DMS53 treated with DMSO at 0.1 percent for 48 hours (cell line): ENCODE results near the gene ARRDC5.
"Not testable (repeated sequence)": the region's sequence is repeated elsewhere in the genome, so short reads cannot be mapped to it uniquely, and the experiment has no call there.

Experiments used
- DNase-seq: peaks from one replicate; lab custom pipeline; 2025; ENCODE audit not compliant: unreplicated experiment; lab: John Stamatoyannopoulos, UW

ARRDC5 gene

DNA sequence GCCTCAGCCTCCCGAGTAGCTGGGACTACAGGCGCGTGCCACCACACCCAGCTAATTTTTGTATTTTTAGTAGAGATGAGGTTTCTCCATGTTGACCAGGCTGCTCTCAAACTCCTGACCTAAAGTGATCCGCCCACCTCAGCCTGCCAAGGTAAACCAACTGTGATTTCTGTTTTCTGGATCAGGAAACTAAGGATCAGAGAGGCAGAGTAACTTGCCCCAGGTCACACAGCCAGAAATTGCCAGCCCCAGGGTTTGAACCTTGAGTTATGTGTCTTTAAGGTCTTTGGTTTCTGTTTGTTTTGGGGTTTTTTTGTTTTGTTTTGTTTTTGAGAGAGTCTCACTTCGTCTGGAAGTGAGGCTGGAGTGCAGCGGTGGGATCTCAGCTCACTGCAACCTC lies 31.0 kb downstream of the ARRDC5 start:
- no peak for DNase-seq

DNA sequence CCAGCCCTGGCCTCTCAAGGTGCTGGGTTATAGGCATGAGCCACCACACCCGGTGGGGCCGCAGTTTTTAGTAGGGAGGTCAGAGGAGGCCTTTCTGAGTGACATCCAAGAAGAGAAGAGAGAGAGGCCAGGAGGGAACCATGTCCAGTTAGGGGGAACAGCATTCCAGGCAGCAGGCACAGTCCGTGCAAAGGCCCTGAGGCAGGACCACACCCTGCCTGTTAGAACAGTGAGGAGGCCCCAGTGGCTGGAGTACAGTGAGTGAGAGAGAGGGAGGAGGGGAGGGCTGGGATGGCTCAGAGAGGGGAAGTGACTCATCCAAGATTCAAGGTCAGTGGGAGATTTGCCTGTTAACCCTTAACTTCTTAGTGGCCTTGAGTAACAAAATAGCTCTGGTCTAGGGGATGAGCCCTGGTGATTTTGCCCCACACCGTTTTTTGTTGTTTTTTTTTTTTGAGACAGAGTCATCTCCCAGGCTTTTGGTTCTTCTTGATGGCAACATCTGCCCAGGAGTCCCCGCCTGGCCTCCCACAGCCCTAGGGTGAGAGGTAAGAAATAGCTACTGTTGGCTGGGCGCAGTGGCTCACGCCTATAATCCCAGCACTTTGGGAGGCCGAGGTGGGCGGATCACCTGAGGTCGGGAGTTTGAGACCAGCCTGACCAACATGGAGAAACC lies 32.5 kb downstream of the ARRDC5 start:
- peak; percentile 10 for DNase-seq

DNA sequence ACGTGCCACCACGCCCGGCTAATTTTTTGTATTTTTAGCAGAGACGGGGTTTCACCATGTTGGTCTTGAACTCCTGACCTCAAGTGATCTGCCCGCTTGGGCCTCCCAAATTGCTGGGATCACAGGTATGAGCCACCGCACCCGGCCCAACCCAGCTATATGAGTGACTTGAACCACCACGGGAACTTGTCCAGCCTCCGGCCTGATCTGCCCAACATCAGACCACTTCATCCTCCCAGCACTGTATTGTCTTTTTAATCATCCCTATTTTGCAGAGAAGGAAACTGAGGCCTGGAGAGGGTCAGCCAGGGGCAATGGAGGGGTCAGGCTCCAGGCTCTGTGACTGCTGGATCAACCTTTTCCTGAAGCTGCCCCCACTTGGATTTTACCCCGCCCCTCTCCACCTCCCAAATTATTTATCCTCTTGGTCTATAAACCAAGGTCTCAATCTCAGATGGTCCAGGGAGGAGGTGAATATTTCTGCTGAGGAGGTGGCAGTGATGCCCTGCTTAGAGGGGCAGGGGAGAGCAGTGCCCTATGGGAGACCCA lies 34.3 kb downstream of the ARRDC5 start:
- no peak for DNase-seq

DNA sequence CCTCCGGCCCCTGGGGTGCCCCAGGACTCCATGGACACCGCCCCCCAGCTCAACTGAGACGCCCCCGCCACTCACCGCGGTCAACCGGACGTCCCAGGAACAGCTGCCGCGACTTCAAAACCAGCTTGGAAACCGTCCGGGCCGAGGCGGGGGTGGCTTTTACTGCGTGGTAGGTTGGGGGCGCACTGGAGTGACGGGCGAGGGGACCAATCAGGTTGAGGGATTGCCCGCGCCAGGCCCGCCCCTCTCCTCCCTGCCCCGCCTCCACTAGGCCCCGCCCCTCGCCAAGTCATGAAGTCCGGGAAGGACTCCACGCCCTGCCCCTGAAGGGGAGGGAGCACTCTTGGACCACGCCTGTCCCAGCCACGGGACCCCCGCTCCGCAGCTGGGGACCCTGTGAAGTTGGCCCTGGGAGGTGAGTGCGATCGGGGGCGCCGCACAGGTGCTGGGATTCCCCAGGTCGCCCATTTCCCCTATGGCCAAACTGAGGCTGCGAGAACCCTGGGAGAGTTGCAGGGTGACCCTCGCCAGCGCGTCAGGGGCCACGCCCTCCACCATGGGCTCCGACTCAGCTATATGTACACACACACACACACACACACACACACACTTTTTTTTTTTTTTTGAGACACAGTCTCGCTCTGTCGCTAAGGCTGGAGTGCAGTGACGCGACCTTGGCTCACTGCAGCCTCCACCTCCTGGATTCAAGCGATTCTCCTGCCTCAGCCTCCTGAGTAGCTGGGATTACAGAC lies 35.0 kb downstream of the ARRDC5 start, which contains the start of gene PLIN3:
PLIN3 (minus strand) TSS at position 134 of the 752 bp plus-strand sequence. CDS start 6,273 bp downstream, outside the sequence.
- DNase-seq = peak; percentile 48

DNA sequence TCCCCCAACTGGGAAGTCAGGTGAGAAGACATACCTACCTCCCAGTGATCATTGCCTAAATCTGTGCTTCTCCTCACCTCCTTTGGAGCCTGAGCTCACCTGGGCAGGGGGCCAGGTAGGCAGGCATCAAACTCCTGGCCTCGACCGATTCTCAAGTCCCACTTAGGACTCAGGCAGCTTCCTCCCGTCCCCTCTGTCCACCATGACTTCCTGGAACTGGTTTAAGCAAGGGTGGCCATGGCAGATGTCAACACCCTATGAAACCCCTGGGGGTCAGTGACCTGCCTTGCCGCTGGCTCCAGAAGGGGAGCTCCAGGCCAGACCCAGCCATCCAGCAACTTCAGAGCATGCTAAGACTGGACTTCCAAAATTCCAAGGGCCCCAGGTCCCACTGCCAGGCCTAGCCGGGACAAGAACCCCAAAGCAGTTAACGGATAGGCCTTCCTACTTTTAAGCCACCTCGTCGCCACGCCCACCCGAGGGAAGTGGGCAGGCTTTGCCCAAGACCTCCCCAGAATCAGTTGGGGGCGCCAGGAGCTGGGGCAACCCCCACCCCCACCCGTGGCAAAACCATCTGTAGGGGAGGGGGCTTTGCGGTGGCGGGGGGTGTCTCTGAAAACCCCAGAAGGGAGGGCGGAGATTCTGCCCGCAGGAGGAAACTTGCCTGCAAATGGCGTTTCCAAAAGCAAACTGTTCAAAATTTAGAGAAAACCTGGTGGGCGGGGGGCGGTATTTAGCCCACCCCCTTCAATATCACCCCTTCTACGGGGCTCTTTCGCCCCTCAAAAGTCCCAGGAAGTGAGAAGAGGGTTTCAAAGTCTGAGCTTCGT lies 35.9 kb downstream of the ARRDC5 start:
- no peak for DNase-seq

DNA sequence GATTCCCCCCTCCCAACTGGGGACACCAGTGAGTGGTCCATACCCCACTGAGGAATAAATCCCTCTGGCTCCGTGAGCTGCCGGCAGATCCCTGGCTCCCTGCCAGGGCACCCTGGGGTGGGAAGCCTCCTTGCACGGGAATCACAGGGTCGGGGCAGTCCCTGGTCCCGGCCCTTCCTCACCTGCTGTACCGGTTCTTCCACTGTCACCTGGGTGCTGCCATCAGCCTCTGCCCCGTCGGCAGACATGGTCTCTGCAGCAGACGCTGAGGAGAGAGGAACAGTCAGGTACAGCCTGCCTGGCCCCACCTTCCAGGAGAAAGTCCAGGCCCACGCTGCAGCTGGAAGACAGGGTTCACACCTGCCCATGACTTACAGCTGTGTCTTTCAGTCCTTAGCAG lies 41.5 kb downstream of the ARRDC5 start:
- DNase-seq = peak; percentile 86

DNA sequence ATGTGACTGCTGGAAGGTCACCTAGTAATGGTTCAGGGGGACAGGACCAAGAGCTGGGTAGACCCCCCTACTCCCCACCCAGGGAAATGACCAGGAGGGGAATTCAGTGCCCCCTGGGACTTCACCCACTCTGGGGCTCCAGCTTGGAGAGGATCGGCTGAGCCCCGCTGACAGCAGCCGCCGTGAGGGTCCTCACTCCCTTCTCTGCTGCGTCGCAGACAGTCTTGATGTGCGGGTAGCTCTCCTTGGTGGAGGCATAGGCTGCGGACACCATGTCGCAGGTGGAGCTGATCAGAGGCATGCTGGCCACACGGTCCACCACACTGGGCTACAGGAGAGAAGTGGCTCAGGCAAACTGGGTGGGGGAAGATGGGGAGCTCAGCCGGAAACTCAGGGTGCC lies 43.0 kb downstream of the ARRDC5 start:
- DNase-seq = no peak

DNA sequence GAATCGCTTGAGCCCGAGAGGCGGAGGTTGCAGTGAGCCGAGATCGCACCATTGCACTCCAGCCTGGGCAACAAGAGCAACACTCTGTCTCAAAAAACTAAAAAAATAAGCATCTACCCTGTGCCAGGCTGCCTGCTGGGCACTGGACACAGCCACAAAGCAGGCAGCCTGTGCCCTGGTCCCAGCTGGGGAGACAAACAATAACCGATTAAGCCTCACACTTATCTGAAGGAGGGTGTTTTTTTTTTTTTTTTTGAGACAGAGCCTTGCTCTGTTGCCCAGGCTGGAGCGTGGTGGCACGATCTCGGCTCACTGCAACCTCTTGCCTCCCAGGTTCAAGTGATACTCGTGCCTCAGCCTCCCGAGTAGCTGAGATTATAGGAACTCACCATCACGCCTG lies 46.2 kb downstream of the ARRDC5 start:
- not testable (repeated sequence) for DNase-seq

DNA sequence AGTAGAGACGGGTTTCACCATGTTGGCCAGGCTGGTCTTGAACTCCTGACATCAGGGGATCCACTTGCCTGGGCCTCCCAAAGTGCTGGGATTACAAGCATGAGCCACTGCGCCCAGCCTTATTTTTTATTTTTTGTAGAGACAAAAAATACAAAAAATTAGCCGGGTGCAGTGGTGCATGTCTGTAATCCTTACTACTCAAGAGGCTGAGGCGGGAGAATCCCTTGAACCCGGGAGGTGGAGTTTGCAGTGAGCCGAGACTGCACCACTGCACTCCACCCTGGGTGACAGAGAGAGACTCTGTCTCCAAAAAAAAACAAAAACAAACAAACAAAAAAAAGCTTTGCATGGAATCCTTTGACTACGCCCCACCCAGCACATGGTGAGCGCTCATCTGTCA lies 49.2 kb downstream of the ARRDC5 start:
- DNase-seq = not testable (repeated sequence)

DNA sequence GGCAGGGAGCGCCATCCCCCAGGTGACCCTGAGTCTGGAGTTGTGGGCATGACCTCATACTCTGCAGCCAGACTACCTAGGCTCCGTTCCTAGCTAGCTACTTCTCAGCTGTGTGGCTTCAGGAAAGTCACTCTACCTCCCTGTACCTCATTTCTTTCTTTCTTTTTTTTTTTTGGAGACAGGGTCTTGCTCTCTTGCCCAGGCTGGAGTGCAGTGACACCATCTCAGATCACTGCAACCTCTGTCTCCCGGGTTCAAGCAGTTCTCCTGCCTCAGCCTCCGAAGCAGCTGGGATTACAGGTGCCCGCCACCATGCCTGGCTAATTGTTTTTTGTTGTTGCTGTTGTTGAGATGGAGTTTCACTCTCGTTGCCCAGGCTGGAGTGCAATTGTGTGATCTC lies 50.2 kb downstream of the ARRDC5 start:
- DNase-seq = no peak

DNA sequence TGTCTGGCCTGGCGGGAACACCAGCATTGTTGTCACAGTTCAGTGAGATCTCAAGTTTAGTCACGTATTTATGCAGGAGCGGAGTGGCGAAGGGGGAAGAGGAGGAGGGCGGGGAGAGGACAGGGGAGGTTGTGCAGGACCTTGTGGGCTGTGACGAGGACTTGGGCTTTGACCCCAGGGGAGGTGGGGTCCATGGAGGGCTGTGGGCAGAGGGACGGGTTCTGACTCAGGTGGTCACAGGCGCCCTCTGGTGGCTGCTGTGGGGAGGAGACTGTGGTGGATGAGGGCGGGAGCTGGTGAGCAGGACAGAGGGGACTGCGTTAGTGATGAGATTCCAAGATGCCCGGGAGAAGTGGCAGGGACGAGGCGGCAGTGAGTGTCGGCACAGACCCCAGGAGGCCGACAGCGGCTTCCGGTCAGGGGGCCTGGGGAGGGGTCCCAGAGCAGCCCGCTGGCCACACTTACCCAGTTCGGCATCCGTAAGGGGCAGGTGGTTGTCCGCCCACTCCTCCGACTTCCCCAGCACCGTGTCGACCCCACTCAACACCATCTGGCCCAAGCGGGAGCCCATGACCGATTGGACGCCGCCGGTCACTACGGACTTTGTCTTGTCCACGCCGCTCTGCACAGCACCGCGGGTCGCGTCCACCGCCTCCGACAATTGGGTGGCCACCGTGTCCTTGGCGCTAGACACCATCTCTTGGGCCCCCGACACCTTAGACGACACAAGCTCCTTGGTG lies 51.0 kb downstream of the ARRDC5 start:
- DNase-seq = peak; percentile 55

DNA sequence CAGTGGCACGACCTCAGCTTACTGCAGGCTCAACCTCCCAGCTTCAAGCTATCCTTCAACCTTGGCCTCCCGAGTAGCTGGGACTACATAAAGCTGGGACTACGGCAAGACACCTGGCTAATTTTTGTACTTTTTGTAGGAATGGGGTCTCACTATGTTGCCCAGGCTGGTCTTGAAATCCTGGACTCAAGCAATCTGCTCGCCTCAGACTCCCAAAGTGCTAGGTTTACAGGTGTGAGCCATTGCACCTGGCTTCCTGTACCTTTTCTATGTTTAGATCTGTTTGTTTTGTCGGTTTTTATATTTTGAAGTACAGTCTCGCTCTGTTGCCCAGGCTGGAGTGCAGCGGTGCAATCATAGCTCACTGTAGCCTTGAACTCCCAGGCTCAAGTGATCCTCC lies 53.7 kb downstream of the ARRDC5 start:
- peak; percentile 28 for DNase-seq

DNA sequence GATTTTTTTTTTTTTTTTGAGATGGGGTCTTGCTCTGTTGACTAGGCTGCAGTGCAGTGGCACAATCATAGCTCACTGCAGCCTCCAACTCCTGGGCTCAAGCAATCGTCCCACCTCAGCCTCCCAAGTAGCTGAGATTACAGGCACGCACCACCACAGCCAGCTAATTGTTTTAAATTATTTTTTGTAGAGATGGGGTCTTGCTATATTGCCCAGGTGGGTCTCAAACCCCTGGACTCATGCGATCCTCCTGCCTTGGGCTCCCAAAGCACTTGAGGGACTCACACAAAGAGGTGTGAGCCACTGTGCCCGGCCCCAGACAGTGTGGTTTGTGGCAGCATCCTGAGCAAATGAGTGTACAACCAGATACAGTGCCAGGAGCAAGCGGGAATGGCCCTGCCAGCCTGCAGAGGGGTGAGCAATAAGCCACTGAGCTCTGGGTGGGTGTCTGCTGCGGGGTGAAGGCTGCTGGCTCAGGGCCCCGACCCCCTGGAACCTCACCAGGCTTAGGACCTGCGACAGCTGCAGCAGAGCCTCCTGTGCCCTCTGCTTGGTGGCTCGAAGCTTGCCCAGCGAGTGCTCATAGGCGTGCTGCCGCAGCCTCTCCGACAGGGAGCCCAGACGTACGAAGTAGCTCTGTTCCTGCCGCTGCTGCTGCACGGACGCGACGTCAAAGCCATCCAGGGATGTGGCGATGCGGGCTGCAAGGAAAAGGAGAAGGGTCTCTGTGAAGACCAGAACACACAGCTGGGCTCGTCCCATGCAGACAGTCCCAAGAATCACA lies 55.3 kb downstream of the ARRDC5 start:
- no peak for DNase-seq

DNA sequence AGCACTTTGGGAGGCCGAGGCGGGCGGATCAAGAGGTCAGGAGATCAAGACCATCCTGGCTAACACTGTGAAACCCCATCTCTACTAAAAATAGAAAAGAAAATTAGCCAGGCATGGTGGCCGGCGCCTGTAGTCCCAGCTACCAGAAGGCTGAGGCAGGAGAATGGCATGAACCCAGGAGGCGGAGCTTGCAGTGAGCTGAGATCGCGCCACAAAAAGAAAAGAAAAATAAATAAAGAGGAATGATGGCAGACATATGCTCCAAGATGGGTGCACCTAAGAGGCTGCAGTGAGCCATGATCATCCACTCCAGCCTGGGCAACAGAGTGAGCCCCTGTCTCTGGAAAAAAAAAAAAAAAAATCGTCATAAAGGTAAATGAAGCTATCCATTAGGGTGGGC lies 56.7 kb downstream of the ARRDC5 start:
- DNase-seq = not testable (repeated sequence)

DNA sequence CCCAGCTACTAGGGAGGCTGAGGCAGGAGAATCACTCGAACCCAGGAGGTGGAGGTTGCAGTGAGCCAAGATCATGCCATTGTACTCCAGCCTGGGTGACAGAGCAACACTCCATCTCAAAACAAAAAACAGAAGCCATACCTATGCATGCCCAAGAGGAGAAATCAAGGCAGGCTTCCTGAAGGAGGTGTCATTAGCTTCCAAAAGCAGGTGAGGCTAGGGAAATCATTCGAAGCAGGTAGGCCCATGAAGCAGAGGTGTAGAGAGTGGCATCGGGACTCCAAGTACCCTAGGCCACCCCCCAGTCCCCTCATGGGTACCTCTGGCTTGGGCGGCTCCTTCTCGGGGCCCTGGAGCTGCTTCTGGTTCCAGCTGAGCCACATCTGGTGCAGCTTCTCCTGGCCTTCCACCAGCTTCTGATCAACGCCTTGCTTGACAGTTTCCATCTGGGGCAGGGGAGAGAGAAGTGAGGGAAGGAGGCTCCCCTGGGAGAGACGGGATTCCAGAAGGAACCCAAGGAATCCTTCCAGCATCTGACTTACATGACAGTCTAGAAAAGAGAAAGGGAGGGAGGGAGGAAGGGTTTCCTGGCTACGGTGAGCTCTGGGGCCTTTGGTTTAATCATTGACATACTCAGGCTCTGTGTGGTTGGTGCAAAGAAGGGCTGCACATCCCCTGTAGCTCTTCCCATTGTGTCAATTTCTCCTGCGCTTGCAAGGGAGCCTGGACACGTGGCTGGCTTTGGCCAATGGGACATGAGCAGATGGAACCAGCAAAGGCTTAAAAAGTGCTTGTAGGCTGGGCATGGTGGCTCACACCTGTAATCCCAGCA lies 58.1 kb downstream of the ARRDC5 start:
- peak; percentile 49 for DNase-seq

DNA sequence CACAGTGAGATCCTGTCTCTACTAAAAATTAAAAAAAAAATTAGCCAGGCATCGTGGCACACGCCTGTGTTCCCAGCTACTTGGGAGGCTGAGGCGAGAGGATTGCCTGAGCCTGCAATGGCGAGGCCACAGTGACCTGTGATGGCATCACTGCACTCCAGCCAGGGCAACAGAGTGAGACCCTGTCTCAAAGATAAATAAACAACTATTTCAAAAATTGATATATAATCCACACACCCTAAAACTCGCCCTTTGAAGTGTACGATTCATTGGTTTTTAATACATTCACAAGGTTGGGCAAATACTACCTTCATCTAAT lies 59.1 kb downstream of the ARRDC5 start:
- no peak for DNase-seq
